ENCODE measurements around the gene C16orf86. TPM values are rescaled to one million over a fixed set of nuclear protein-coding genes. Genes with fewer than 3 reads are reported as not detected.

C16orf86 gene
- total RNA-seq, 1 experiment from 2014 or later: 0.34 TPM

DNA sequence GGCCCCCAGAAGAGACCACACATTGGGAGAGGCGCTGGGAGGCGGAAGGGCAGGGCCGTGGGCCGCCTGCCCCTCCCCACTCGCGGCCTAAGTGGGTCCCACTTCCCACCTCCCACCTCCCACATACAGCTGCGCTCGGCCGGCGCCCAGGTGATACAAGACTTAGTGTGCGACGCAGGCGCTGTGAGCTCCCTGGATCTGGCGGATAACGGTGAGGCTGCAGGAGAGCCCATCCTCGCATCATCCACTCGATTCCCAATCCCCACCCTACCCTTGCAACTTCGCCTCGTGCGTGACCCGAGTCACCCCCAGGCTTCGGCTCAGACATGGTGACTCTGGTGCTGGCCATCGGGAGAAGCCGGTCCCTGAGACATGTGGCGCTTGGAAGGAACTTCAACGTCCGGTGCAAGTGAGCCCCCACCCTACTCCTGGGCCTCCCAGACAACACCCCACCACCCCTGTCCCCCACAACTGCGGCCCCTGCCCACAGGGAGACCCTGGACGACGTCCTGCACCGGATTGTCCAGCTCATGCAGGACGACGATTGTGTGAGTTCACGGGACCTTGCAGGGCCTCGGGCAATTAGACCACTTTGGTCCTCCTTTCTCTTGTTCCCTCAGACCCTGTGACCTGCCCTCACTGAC is 17.7 kb upstream of the C16orf86 start:
- intact Hi-C loops (cut with micrococcal nuclease; ENCODE audit: unreplicated experiment): no loop called here
- Histone ChIP-seq H3K27me3 (replicated peaks; ENCODE audit: control insufficient read depth, insufficient read depth, low read length) (no peaks in the 10 kb centered on the region), H3K4me3 (ENCODE audit: low read depth, low read length) (no peak overlapping the region), H3K36me3 (ENCODE audit: control insufficient read depth, insufficient read depth, low read length) (no peaks in the 10 kb centered on the region), H3K9me3 (no peaks in the 10 kb centered on the region), H3K4me1 (peaks cover 10% of the 10 kb centered on the region)
- Mint-ChIP-seq H3K4me1 (ENCODE audit: low read depth, unreplicated experiment) (no peaks in the 10 kb centered on the region), H3K4me3 (ENCODE audit: unreplicated experiment) (no peak overlapping the region), H3K36me3 (ENCODE audit: insufficient read depth, unreplicated experiment) (peaks cover 6% of the 10 kb centered on the region), H3K9me3 (ENCODE audit: unreplicated experiment) (no peaks in the 10 kb centered on the region), H3K27ac (ENCODE audit: unreplicated experiment) (no peak overlapping the region), H3K27me3 (ENCODE audit: insufficient read depth, unreplicated experiment) (no peaks in the 10 kb centered on the region)
- no peak for DNase-seq
- no TSS peak for BruUV-seq (replicated peaks)
- ChIA-PET POLR2A (interaction anchor here (0.5 kb wide), 1 partner anchor 12 kb away, joined by 4 read pairs; the partner anchor contains the start of gene PARD6A), CTCF (interaction anchor here (0.7 to 1.3 kb wide), 2 partner anchors 96 to 128 kb away, joined by 4 read pairs; no protein-coding TSS in a partner anchor)
- TF ChIP-seq, protein P1, sequence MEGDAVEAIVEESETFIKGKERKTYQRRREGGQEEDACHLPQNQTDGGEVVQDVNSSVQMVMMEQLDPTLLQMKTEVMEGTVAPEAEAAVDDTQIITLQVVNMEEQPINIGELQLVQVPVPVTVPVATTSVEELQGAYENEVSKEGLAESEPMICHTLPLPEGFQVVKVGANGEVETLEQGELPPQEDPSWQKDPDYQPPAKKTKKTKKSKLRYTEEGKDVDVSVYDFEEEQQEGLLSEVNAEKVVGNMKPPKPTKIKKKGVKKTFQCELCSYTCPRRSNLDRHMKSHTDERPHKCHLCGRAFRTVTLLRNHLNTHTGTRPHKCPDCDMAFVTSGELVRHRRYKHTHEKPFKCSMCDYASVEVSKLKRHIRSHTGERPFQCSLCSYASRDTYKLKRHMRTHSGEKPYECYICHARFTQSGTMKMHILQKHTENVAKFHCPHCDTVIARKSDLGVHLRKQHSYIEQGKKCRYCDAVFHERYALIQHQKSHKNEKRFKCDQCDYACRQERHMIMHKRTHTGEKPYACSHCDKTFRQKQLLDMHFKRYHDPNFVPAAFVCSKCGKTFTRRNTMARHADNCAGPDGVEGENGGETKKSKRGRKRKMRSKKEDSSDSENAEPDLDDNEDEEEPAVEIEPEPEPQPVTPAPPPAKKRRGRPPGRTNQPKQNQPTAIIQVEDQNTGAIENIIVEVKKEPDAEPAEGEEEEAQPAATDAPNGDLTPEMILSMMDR (IDR thresholded peaks at IDR 0.05; ENCODE audit: insufficient read depth in 1 of 2, low read depth in 1 of 2, low read length in 1 of 2, severe bottlenecking in 1 of 2, unreplicated experiment in 1 of 2): no peak

DNA sequence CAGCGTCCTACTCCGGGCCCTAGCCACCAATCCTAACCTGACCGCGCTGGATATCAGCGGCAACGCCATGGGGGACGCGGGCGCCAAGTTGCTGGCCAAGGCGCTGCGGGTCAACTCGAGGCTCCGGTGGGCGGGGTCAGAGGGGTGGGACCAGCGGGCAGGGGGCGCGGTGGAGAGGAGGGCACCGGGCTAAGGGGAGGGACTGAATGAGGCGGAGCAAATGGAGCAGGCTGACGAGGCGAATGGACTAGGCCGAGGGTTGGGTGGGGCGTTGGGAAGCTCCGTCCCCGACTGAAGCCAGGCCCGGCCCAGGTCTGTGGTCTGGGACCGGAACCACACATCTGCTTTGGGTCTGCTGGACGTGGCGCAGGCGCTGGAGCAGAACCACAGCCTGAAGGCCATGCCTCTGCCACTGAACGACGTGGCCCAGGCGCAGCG is 17.1 kb upstream of the C16orf86 start:
- Histone ChIP-seq H3K4me1 (peaks cover 10% of the 10 kb centered on the region), H3K9me3 (no peaks in the 10 kb centered on the region), H3K36me3 (ENCODE audit: control insufficient read depth, insufficient read depth, low read length) (no peaks in the 10 kb centered on the region), H3K4me3 (ENCODE audit: low read depth, low read length) (no peak overlapping the region), H3K27me3 (replicated peaks; ENCODE audit: control insufficient read depth, insufficient read depth, low read length) (no peaks in the 10 kb centered on the region)
- POLR2A ChIA-PET: interaction anchor here (0.5 kb wide), 1 partner anchor 11 kb away, joined by 4 read pairs; the partner anchor contains the start of gene PARD6A
- CTCF ChIA-PET: interaction anchor here (1.3 kb wide), 1 partner anchor 128 kb away, joined by 4 read pairs; no protein-coding TSS in a partner anchor
- Mint-ChIP-seq H3K36me3 (ENCODE audit: insufficient read depth, unreplicated experiment) (peaks cover 7% of the 10 kb centered on the region), H3K27me3 (ENCODE audit: insufficient read depth, unreplicated experiment) (no peaks in the 10 kb centered on the region), H3K27ac (ENCODE audit: unreplicated experiment) (no peak overlapping the region), H3K4me3 (ENCODE audit: unreplicated experiment) (no peak overlapping the region), H3K9me3 (ENCODE audit: unreplicated experiment) (no peaks in the 10 kb centered on the region), H3K4me1 (ENCODE audit: low read depth, unreplicated experiment) (no peaks in the 10 kb centered on the region)
- TF ChIP-seq, protein P1 (IDR thresholded peaks at IDR 0.05; ENCODE audit: insufficient read depth in 1 of 2, low read depth in 1 of 2, low read length in 1 of 2, severe bottlenecking in 1 of 2, unreplicated experiment in 1 of 2): no peak
- BruUV-seq (replicated peaks): no TSS peak
- intact Hi-C loops (cut with micrococcal nuclease; ENCODE audit: unreplicated experiment): no loop called here
- no peak for DNase-seq

- Mint-ChIP-seq H3K27me3 (ENCODE audit: insufficient read depth, unreplicated experiment) (no peaks in the 10 kb centered on the region), H3K9me3 (ENCODE audit: unreplicated experiment) (no peaks in the 10 kb centered on the region), H3K36me3 (ENCODE audit: insufficient read depth, unreplicated experiment) (peaks cover 7% of the 10 kb centered on the region), H3K4me3 (ENCODE audit: unreplicated experiment) (no peak overlapping the region), H3K4me1 (ENCODE audit: low read depth, unreplicated experiment) (no peaks in the 10 kb centered on the region), H3K27ac (ENCODE audit: unreplicated experiment) (no peak overlapping the region)
- BruUV-seq (replicated peaks): no TSS peak
- H3K4me3 ChIP-seq (ENCODE audit: low read depth, low read length): no peak overlapping the region
- no peaks in the 10 kb centered on the region for H3K36me3 ChIP-seq (ENCODE audit: control insufficient read depth, insufficient read depth, low read length)
- TF ChIP-seq, protein P1 (IDR thresholded peaks at IDR 0.05; ENCODE audit: insufficient read depth in 1 of 2, low read depth in 1 of 2, low read length in 1 of 2, severe bottlenecking in 1 of 2, unreplicated experiment in 1 of 2): no peak
- intact Hi-C loops (cut with micrococcal nuclease; ENCODE audit: unreplicated experiment): no loop called here
- H3K4me1 ChIP-seq: peaks cover 10% of the 10 kb centered on the region
- no peak for DNase-seq
- no peaks in the 10 kb centered on the region for H3K9me3 ChIP-seq
- CTCF ChIA-PET: interaction anchor here (0.7 kb wide), 1 partner anchor 129 kb away, joined by 3 read pairs; no protein-coding TSS in a partner anchor
- no peaks in the 10 kb centered on the region for H3K27me3 ChIP-seq (replicated peaks; ENCODE audit: control insufficient read depth, insufficient read depth, low read length)
- POLR2A ChIA-PET: no interaction called here
These were observed 16.6 kb upstream of the C16orf86 start for GRCh38 chr16:67650023-67650422.
